ENCODE results near the gene ALPG. TPM values are rescaled to one million over a fixed set of nuclear protein-coding genes. Genes with fewer than 3 reads are reported as not detected.
A peak's percentile ranks its signal among the peaks of the same experiment; 100 is the strongest.

Gene ALPG
- total and polyA plus RNA-seq, 2 experiments from 2014 or later: not detected

DNA sequence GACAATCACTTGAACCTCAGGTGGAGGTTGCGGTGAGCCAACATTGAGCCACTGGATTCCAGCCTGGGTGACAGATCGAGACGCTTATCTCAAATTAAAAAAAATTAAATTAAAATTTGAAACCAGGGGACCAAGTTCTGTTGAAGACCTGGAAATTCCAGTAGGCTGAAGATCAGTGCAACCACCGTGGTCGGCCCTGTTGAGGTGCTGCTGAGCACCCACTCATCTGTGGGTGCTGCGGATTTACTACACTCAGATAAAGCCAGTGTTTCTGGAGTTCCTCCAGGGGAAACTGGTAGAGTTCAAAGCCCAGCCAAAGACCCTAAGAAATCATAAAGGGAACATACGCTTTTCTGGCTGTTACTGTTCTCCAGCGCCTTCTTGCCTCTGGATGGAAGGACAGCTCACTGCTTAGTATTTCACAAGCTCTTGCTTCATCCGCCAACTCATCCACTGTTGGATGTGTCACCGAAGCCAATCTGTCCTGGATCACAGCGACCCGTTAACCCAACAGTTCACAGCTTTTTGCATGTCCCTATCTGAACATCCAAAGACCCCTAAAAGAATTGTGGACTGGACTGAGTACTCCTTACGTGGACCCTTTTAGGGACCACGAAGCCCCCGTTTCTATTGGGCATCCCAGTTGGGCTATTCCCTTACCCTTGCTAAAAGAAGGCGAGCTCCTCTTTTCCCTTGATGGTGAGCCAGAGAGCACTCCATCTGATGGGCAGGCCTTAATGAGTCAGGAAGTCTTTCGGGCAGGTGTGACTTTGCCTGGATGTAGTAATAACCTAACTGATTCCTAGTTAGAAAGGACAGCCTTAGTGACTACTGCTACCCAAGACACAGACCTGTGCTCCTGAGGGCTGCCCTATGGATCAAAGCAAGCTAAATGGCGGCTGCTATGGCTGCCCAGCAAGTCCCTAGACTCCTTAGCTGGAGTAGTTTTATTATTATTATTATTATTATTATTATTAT is 34.1 kb upstream of the ALPG start:
- H4K20me1 ChIP-seq (ENCODE audit: insufficient read depth): no peaks in the 10 kb centered on the region
- no peak overlapping the region for H2AFZ ChIP-seq
- no peak overlapping the region for H3K9ac ChIP-seq
- no peaks in the 10 kb centered on the region for H3K36me3 ChIP-seq (ENCODE audit: low read depth)
- H3F3A ChIP-seq (ENCODE audit: insufficient read depth): no peaks in the 10 kb centered on the region; the same call in 1 of the 2 replicates
- no peak overlapping the region for H3K27ac ChIP-seq
- 66 to 68% methylated on average over 18 of the region's 18 CpGs for WGBS, 2 experiments (ENCODE audit: low coverage in 1 of 2, low lambda C conversion rate in 2 of 2, missing lambda C conversion rate in 2 of 2)
- TF ChIP-seq EZH2 (IDR thresholded peaks at IDR 0.05; ENCODE audit: insufficient read depth, poor library complexity, severe bottlenecking) (no peak), EZH2phosphoT487 (IDR thresholded peaks at IDR 0.05; ENCODE audit: insufficient read depth, low read depth) (no peak)
- H3K4me3 ChIP-seq: no peak overlapping the region
- H3K79me2 ChIP-seq (ENCODE audit: insufficient read depth): no peaks in the 10 kb centered on the region
- H3K9me3 ChIP-seq (ENCODE audit: low read depth): no peaks in the 10 kb centered on the region
- DNase-seq: peak; percentile 91
- H3K4me2 ChIP-seq (ENCODE audit: unreplicated experiment): no peak overlapping the region
- 0 out of 2 replicates have a peak, but pooled peaks cover 3% of the 10 kb centered on the region for H3K4me1 ChIP-seq (ENCODE audit: insufficient read depth)
- no peaks in the 10 kb centered on the region; the same call in 1 of the 2 replicates for H3K27me3 ChIP-seq (replicated peaks; ENCODE audit: insufficient read depth)
- H3K9me2 ChIP-seq (ENCODE audit: insufficient read depth): no peaks in the 10 kb centered on the region
- in situ Hi-C loops (cut with MboI): no loop called here

DNA sequence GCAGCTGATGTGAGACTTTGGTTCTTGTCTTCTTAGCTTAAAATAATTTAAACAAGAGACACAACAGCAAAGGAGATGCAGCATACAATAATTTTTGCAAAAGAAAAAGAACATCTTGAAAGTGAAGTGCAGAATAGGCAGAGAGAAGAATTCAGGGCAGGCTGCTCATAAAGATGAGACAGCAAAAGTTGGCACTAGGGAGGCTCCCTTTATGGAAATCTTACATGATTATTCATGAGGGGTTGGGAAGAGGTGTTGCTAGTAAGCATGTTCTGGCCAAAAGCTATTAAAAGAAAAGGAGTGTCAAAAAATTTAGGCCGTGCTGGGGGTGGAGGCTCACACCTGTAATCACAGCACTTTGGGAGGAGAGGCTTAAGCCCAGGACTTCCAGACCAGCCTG is 32.3 kb upstream of the ALPG start:
- 0 out of 2 replicates have a peak, but pooled peaks cover 3% of the 10 kb centered on the region for H3K4me1 ChIP-seq (ENCODE audit: insufficient read depth)
- no peaks in the 10 kb centered on the region for H4K20me1 ChIP-seq (ENCODE audit: insufficient read depth)
- no peaks in the 10 kb centered on the region for H3K36me3 ChIP-seq (ENCODE audit: low read depth)
- in situ Hi-C loops (cut with MboI): no loop called here
- no peak overlapping the region for H3K27ac ChIP-seq
- no peak for TF ChIP-seq EZH2phosphoT487 (IDR thresholded peaks at IDR 0.05; ENCODE audit: insufficient read depth, low read depth)
- no peak for TF ChIP-seq EZH2 (IDR thresholded peaks at IDR 0.05; ENCODE audit: insufficient read depth, poor library complexity, severe bottlenecking)
- 81 to 86% methylated on average over 1 of the region's 1 CpG for WGBS, 2 experiments (ENCODE audit: low coverage in 1 of 2, low lambda C conversion rate in 2 of 2, missing lambda C conversion rate in 2 of 2)
- DNase-seq: no peak
- H2AFZ ChIP-seq: no peak overlapping the region
- no peaks in the 10 kb centered on the region for H3K9me3 ChIP-seq (ENCODE audit: low read depth)
- H3K4me3 ChIP-seq: no peak overlapping the region
- no peaks in the 10 kb centered on the region; the same call in 1 of the 2 replicates for H3K27me3 ChIP-seq (replicated peaks; ENCODE audit: insufficient read depth)
- no peaks in the 10 kb centered on the region for H3K9me2 ChIP-seq (ENCODE audit: insufficient read depth)
- no peaks in the 10 kb centered on the region for H3K79me2 ChIP-seq (ENCODE audit: insufficient read depth)
- H3K9ac ChIP-seq: no peak overlapping the region
- no peak overlapping the region for H3K4me2 ChIP-seq (ENCODE audit: unreplicated experiment)
- no peaks in the 10 kb centered on the region; the same call in 1 of the 2 replicates for H3F3A ChIP-seq (ENCODE audit: insufficient read depth)

GRCh38 chr2:232375164-232375563 is 31.5 kb upstream of the ALPG start:
- Histone ChIP-seq H3K4me2 (ENCODE audit: unreplicated experiment) (no peak overlapping the region), H3K27me3 (replicated peaks; ENCODE audit: insufficient read depth) (no peaks in the 10 kb centered on the region; the same call in 1 of the 2 replicates), H3K36me3 (ENCODE audit: low read depth) (no peaks in the 10 kb centered on the region), H3K9me2 (ENCODE audit: insufficient read depth) (no peaks in the 10 kb centered on the region), H3K79me2 (ENCODE audit: insufficient read depth) (no peaks in the 10 kb centered on the region), H4K20me1 (ENCODE audit: insufficient read depth) (no peaks in the 10 kb centered on the region), H3K4me3 (no peak overlapping the region), H2AFZ (no peak overlapping the region), H3K9ac (no peak overlapping the region), H3K9me3 (ENCODE audit: low read depth) (no peaks in the 10 kb centered on the region), H3K27ac (no peak overlapping the region), H3F3A (ENCODE audit: insufficient read depth) (no peaks in the 10 kb centered on the region; the same call in 1 of the 2 replicates), H3K4me1 (ENCODE audit: insufficient read depth) (0 out of 2 replicates have a peak, but pooled peaks cover 3% of the 10 kb centered on the region)
- TF ChIP-seq EZH2 (IDR thresholded peaks at IDR 0.05; ENCODE audit: insufficient read depth, poor library complexity, severe bottlenecking) (no peak), EZH2phosphoT487 (IDR thresholded peaks at IDR 0.05; ENCODE audit: insufficient read depth, low read depth) (no peak)
- no peak for DNase-seq
- in situ Hi-C loops (cut with MboI): no loop called here
- 58 to 60% methylated on average over 12 of the region's 12 CpGs for WGBS, 2 experiments (ENCODE audit: low coverage in 1 of 2, low lambda C conversion rate in 2 of 2, missing lambda C conversion rate in 2 of 2)

DNA sequence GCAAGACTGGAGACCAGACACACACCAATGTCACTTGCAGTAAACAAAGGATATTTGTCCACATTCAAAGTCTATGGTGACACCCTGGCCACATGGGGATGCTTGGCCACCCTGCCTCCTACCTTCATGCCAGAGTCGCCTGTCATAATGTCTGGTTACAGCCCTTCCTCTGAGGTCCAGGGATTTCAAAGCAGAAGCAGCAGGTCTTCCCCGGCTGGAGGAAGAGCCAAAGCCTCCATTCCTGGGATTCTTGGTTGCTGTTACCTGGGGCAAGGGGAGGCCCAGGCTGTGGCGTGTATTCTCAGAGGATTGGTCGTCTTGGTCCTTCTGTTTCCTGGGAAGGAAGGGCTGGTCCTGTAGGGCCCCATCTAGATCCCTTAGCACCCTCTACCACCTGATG is 30.4 kb upstream of the ALPG start:
- no peak for DNase-seq
- no peak overlapping the region for H2AFZ ChIP-seq
- no peak overlapping the region for H3K9ac ChIP-seq
- no peaks in the 10 kb centered on the region for H3K36me3 ChIP-seq (ENCODE audit: low read depth)
- in situ Hi-C loops (cut with MboI): no loop called here
- TF ChIP-seq EZH2 (IDR thresholded peaks at IDR 0.05; ENCODE audit: insufficient read depth, poor library complexity, severe bottlenecking): no peak
- no peak for TF ChIP-seq EZH2phosphoT487 (IDR thresholded peaks at IDR 0.05; ENCODE audit: insufficient read depth, low read depth)
- H4K20me1 ChIP-seq (ENCODE audit: insufficient read depth): no peaks in the 10 kb centered on the region
- no peaks in the 10 kb centered on the region for H3K9me2 ChIP-seq (ENCODE audit: insufficient read depth)
- no peak overlapping the region for H3K4me2 ChIP-seq (ENCODE audit: unreplicated experiment)
- H3K4me1 ChIP-seq (ENCODE audit: insufficient read depth): 0 out of 2 replicates have a peak, but pooled peaks cover 3% of the 10 kb centered on the region
- no peaks in the 10 kb centered on the region for H3K79me2 ChIP-seq (ENCODE audit: insufficient read depth)
- WGBS, 2 experiments (ENCODE audit: low coverage in 1 of 2, low lambda C conversion rate in 2 of 2, missing lambda C conversion rate in 2 of 2): 78 to 79% methylated on average over 4 of the region's 4 CpGs
- H3K9me3 ChIP-seq (ENCODE audit: low read depth): no peaks in the 10 kb centered on the region
- H3K27me3 ChIP-seq (replicated peaks; ENCODE audit: insufficient read depth): no peaks in the 10 kb centered on the region; the same call in 1 of the 2 replicates
- H3F3A ChIP-seq (ENCODE audit: insufficient read depth): no peaks in the 10 kb centered on the region; the same call in 1 of the 2 replicates
- H3K27ac ChIP-seq: no peak overlapping the region
- H3K4me3 ChIP-seq: no peak overlapping the region

All from GM23248 (cell line).